SK-N-MC (cell line): ENCODE measurements around the gene BAHD1.

Experiments
- EZH2 ChIP-seq: fragments of 200-600 bp; sonication (generic); IDR thresholded peaks from one replicate; pipeline ENCODE4 v1.6.1; 2017; ENCODE audit warnings: antibody characterized with exemption
- FOXP2 ChIP-seq: optimal IDR thresholded peaks from 2 replicates; pipeline ENCODE3; 2011; ENCODE audit warnings: mild to moderate bottlenecking, moderate library complexity; ENCODE audit not compliant: insufficient read depth; ENCODE audit errors: extremely low read length, control extremely low read depth
- POLR2AphosphoS5 ChIP-seq: IDR thresholded peaks from 2 replicates; pipeline ENCODE4 v1.6.1; 2012; ENCODE audit warnings: mild to moderate bottlenecking, low read depth, low read length, borderline replicate concordance

GRCh38 chr15:40513609-40514008 lies 72.9 kb downstream of the BAHD1 start:
- TF ChIP-seq EZH2 = no peak
- no peak for TF ChIP-seq POLR2AphosphoS5
- no peak for TF ChIP-seq FOXP2
